GM21619 (cell line): ENCODE measurements around the gene SLC24A5.

Experiments used
- ATAC-seq: cut with Tn5 transposase; IDR thresholded peaks from one replicate; pipeline ENCODE4 v1.9.1; 2021; ENCODE audit not compliant: unreplicated experiment

The SLC24A5 gene

DNA sequence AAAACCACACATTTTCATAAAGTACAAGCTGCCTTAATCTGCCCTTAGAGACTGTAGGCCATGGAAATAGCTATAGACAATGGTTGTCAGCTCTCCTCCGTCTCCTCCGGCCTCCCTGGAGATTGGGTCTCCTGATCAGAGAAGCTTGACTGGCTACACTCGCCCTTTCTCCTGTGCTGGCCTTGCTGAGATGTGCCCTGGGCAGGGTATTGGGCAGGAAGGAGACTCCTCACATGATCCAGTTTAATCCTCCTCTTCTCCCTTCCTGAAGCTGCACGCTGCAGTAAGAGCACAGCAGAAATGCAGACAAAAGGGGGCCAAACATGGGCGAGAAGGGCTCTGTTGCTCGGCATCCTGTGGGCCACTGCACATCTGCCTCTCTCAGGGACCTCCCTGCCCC is at the start of gene SLC24A5:
Gene SLC24A5 (plus strand): TSS at position 246 of the 400 bp plus-strand sequence. CDS start 55 bp downstream, at position 301.
- no peak for ATAC-seq

DNA sequence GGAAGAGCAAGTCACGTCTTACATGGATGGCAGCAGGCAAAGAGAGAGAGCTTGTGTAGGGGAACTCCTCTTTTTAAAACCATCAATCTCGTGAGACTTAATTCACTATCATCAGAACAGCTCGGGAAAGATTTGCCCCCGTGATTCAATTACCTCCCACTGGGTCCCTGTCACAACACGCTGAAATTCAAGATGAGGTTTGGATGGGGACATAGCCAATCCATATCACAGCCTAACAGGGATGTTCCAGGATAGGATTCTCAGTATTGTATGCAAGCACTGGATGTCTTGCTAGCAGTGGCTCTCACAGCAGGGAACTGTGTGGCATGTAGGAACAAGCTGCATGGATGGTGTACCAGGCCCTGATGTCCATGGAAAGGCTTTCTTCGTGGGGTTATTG is 47.8 kb upstream of the SLC24A5 start:
- ATAC-seq, result no peak

DNA sequence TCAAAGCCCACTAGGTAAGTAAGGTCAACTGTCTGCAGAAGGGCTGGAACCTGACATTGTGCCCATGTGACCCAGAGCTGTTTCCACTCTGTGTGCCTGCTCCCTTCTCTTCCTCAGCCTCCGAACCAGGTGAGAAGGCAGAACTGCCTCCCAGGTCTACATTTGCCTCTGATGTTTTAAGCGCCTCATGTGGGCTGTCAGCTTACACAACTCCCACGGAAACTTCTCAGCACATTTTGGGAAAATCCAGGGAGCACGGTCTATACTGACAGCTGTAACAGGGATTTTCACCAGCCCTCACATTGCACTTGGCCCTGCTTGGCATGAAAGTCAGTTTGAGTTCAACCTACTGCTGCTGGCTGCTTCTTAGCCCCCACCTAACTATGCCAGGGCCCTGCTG is 46.9 kb upstream of the SLC24A5 start:
- no peak for ATAC-seq

DNA sequence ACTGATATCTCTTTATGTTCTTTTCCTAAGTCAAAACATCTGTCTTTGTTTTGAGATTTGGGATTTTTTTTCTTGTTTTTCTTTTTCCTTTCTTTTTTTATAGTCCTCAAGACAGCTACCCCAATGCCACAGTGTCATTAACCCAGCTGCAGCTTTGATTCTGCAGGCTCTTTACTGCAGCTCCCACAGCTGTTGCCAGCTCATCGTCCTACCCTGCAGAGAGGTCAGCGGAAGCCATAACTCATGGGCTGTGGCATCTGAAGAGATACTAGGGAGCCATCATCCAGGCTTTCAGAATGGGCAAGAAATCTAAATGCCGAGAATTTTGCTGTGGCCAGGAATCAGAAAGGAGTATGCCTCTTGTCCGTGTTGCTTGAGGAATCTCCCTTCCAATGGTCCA is 44.3 kb upstream of the SLC24A5 start:
- no peak for ATAC-seq

DNA sequence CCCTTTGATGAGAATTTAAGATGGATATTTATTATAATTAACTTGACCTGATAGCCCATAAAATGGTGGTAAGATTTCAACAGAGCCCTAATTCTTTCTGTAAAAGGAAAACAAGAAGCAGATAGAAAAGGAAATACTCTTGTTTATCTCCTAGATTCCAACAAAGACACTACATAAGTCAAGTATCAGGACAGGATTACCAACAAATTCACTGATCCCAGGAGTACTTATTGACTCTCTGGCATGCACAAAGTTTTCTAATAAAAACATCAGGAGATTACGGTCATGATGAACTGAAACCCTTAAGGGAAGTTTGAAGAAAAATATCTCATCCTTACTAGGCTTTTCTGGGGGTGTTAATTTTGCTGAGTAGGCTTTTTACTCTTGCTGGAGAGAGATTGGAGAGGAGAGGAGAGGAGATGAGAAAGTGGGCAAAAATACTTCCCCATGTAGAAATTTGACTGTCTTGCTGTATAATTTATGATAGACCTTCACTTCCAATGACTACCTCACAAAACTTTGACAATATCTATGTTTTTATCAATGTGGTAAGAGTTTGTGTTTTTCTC is 43.1 kb upstream of the SLC24A5 start:
- ATAC-seq, result no peak

DNA sequence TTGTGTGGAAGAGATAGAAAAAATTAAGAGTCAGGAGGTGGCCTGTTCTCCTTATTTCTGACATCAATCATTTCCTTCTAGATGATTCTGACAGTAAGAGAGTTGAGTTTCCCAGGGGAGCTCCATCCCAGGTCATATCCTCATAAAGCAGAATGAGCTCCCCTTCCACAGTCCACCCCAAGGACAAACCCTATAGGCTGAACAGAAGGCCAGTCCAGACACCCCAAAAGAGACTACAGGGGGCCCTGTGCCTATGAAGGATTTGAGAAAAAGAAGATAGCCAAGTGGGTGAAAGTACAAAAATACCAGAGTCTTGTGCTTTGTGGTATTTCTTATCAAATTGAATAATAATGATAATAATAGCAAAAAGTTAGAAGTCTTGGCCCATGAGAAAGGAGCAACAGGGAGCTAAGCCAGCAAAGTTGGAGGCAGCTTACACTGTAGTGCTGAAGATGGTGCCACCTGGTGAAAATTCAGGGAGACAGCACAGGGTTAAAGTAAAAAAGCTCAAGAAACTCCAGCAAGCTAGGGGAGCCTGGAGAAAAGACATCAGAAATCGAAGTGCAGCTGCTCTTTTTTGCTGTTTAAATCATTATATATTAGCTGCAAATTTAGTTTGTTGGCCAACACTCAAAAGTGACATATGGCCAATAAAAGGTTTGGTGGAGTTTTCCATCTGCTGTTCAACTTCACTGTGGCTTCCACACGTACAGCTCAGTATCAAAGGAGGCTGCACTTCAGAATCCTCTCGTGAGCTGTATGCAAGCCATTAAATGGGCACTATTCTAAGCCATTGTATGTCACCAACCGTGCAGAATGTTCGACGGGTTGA is 35.8 kb upstream of the SLC24A5 start:
- no peak for ATAC-seq

DNA sequence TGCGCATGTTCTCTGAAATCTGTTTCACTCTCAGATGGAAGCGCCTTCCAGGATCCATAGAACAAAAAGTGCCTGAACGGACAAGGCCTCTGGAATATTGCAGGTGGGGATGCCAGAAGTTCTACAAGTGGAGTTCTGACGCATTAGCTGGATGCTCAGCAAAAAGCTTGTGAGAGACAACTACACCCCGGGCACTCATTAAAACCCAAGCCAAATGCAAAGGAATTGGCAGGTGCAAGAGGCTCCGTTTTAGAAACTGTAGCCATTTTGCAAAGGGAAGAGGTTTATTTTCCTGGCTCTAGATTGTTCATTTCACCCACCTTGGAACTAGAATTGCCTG is 35.2 kb upstream of the SLC24A5 start:
- no peak for ATAC-seq

DNA sequence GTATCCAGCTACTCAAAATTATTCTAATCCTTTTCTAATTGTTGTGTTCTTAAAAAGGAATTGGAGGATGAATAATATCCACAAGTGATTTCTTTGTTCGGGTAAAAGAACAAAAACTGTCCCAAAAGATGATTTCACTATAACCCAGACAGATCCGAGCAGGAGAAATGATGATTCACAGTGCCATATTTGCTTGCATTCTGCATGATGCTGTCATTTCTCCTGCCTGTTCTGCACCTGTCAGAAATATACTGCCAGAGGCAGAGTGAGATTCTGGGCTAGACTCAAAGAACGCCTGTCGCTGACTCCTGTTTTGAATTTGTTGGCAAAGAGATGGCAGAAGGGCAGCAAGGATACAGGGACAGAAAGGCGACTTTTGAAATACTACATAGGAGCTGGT is 34.7 kb upstream of the SLC24A5 start:
- ATAC-seq, result no peak

DNA sequence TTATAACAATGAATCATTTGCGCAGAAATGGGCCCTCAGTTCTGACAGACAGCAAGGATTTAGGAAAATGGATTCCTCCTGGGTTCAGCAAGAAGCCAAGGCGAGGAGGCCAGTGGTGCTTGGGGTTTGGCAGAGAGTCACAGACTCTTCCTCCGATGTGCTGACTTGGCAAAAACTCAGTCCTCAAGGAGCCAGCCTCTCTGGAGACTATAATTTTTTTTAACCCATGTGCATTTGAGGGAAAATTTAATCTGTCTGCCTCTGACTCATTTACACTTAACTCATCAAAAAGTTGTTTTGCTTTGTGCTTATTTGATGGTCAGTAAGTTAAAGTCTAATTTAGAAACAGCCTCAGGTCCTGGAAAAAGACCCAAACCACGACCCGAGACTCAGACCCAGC is 34.2 kb upstream of the SLC24A5 start:
- ATAC-seq, result no peak

DNA sequence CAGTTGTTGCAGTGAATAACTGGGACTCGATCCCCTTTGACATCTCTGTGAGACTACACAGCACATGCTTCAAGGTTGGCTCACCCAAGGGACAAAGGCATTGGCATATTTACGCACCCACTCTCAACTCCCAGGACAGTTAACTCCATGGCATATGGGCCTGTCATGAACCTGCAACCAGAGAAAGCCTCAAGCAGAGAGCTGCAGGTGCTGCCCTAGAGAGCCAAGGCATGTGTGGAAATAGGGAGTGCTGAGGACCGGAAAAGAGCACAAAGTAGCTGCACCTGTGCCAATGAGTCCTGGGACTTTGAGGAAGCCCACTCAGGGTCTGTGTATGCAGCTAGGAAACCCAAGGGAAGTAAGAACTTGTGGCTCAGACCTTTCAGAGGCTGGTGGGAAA is 32.9 kb upstream of the SLC24A5 start:
- no peak for ATAC-seq

DNA sequence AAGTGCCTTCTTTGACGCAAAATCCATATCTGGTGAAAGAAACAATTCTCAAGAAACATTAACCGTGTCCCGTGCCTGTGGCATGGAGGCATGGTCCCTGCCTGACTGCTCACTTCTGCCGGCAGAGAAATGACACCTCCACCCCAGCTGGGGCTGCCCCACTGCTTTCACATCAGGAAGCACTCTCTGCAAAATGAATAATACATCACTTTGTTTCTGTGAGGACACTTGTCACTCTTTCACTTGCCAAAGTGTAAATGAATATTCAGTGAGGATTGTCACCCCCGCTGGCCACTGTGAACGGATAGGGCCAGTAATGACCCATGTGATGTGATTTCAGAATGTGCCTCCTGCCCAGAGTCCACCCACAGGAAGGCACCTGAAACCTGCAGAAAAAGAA is 31.1 kb upstream of the SLC24A5 start:
- ATAC-seq, result peak; percentile 73

DNA sequence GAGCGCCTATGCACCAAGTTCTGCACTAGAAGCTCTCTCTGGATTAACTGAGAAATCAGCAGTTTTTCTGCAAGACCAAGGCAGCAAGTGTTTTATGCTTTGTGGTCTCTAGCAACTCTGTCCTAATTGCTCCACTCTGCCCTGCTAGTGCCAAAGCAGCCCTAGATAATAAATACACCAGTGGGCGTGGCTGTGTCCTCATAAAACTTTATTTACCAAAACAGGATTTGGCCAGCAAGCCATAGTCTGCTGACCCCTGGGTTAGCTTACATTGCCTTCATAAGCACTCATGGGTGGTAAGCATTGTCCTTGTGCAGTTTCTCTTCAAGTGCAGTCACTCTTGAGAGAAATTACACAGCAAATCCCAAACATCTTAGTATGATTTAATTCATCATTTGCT is 30.7 kb upstream of the SLC24A5 start:
- ATAC-seq, result no peak

DNA sequence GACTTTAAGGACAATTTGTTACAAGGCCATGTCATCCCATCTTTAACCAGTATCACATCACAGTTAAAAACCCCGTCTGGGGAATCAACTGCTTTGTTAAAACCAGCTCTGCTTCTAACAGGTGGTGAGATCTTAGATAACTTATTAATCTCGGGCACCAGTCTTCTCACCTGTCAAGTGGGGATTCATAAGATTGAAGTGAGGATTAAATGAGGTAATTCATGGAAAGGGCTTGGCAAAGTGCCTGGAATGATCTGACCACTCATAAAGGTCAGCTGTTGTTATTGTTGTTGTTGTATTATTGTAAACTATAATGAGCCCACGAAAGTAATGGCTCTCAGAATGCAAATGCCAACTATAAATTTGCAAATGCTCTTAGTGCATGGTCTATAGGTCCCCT is 30.1 kb upstream of the SLC24A5 start:
- ATAC-seq, result no peak

DNA sequence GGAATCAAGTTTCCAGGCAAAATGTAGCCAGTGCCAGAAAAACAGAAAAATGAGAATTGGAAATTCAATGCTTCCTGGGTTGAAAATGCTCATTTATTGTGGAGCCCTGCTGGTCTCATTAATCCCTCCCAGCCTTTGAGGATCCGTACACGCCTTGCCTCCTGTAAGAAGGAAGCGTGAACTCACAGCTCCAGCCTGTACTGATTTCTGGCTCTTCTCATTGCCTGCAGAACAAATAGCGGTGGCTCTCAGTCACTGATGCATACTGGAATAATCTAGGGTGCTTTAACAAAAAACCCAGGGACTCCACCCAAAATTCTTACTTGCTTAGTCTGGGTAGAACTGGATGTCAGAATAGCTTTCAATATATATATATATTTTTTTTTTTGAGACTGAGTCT is 29.3 kb upstream of the SLC24A5 start:
- no peak for ATAC-seq

DNA sequence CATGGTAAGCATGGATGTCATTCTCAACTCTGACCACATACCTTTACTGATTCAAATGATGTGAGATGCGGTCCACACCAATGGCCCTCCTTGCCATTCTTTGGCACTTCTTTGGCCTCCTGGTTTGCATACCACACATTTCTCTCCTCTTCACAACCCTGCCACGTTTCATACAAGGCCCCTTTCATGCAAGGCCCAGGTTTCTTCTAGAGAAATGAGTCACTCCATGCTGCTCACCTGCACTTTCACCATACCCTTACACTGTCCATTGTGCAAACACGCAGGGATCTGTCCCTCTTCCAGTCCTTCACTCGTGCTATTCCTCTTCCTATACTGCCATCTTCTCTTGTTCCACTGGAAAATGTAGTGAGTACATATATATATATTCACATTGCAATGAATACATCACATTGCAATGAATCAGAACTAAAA is 24.4 kb upstream of the SLC24A5 start:
- peak; percentile 90 for ATAC-seq

DNA sequence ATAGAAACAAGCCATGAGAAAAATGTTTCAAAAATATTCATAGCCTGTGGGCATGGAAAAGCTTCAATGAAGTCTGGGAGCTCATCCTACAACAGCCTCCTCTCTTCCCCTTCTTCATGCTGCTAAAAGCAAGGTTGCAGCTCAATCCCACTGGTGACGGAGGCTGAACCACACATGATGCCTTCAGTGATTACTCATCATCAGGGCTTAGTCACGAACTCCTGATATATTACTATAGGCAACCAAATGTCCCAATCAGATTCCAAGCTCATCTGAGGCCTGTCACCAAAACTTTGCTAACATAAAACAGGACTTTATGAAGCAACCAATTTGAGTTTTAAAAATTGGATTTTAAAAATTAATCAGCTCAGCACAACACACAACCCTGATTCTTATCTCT is 24.0 kb upstream of the SLC24A5 start:
- no peak for ATAC-seq

DNA sequence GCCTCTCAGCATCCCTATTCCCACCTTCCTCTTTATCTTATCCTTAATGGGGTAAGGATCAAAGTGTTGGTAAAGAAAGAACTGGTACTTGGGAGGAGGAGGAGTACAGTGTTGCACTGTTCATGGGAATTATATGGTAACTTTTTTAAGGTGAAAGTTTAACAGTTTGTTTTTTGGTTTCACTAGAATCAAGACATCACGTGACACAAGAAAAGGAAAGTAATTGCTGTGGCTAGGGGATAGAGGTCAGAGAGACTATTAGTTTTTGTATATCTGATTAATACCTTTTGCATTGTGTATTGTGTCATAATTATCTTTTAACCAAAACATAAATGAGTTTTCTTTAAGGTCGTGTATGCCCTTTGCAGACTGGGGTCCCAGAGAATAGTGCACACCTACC is 23.5 kb upstream of the SLC24A5 start:
- no peak for ATAC-seq

DNA sequence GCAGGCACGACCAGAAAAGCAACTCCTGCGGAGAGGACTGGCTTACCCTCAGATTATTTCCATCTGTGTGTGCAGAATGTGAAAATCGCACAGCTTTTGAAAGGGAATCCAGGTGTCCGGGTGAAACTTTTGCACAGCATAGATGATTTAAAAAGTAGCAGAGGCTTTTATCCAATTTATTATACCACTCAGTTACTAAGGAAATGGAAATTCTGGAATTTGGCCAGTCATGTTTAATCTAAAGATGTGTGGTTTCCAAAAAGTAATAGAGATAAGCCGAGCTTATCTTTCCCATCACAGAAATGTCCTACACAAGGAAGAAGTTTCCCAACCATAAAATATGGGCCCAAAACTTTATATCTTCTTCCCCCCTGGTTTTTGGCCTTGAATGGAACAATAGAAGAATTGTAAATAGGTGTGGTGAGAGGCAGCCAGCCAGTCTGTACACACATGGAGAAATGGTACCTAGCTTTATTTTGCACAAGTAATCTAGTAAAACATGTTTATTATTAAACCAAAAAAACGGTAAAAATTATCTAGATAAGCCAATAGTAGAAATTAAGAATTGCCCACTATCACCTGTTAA is 19.3 kb upstream of the SLC24A5 start:
- ATAC-seq, result no peak

DNA sequence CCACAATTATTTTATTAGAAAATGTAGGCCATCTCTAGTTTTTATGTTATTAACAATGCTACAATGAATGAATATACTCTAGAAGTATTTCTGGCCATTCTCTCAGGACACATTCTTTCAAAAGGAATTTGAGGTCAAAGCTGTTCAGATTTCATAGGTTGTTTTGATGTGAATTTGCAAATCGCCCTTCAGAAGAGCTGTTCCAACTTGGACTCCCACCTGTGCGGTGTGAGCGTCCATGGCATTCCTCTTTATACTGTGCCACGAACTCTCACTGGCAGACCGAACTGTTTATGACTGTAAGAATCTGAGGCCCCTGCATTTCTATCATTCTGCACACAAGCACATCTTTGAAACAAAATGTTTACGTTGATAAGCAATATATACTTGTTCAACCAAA is 18.6 kb upstream of the SLC24A5 start:
- no peak for ATAC-seq

DNA sequence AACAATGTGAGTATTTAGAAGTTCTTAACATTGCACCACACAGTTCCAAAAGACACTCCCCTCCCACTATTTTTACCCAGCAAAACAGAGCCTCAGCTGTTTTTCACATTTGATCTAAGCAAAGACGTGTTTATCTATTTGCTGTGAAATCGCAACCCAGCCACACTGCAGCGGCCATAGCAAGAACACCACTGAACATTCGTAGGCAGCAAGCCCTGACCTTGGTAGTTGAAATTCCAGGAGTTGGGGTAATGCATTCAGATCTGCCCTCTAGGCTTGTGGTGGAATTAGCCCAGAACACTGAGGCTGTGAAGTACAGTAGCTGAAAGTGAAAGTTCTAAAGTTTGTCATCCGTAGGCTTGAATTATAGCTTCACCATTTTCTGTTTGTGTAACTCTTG is 17.1 kb upstream of the SLC24A5 start:
- no peak for ATAC-seq

DNA sequence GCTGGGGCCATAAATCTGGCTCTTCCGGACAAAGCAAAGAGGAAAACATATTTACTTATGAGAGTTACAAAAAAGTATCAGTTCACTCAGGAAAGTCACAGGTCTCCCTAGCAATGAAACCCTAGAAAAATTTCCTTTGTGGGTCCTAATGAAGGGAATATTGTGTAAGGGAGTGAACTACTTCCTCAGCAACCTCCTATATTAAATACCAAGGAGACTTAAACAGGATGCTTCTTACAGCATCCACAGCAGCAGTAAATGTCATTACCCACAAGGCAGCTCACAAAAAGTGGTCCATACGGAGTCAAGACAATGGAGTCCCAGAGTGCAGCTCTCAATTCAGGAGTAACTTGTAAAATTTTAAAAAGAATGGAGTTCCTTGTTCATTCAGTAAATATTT is 14.9 kb upstream of the SLC24A5 start:
- ATAC-seq, result no peak

DNA sequence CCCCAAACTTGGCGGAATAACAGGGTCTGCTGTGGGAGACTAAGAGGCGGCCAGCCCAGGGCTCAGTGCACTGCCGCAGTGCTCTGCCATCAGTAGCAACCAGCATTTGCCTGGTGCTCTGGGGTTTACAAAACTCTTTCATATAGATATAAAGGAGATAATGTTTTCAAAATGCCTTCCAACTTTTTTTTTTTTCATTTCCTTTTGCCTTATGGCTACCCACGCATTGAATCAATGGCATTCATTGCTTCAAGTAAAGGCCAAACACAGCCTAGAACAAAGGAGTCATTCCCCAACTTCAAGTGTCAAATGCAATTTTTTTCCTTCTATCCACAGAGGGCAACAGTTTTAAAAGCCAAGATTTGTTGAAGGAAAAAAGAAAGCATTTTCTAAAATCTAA is 11.6 kb upstream of the SLC24A5 start:
- ATAC-seq, result no peak
